ENCODE results near the gene CA10.

GRCh38 chr17:52027081-52027480 is 131.4 kb downstream of the CA10 start:
- TF ChIP-seq POLR2A (IDR thresholded peaks at IDR 0.05) (no peak), CTCF (IDR thresholded peaks at IDR 0.05) (no peak)

Measured in heart left ventricle (tissue), 13 donors.